Measurements from ENCODE around the gene NF2.

The NF2 gene

DNA sequence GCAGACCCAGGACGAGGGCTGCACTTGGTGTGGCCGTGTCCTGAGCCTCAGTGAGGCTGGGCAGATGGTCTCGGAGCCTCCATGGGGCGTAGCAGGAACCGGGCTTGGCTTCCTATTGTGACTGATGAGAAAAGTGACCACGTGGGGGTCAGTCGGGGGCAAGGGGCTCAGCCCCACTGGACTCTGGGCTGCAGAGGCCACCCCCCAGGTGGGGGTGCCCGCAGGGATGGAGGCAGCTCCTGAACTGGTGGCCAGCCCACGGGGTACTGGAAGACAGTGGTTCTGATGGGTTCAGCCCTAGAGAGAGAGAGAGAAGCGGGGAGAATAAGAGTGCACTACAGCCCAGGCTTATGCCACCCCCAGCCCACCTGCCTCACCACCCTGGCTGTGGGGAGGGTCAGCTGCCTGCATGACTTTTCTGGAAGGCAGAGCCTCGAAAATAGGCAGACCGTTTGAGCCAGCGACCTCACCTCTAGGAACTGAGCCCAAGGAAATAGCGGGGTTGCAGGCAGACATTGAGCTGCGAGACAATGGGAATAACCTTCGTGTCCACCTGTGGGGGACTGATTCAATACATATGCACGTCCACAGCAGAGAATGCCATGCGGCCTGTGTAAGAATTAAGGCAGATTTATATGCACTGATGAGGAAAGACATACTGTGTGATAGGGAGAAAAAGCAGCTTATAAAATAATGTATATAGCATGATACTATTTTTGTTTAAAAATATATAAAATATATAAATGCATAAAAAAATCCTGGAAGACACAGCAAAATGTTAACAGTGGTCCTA lies 127.8 kb downstream of the NF2 start:
- no peak for ATAC-seq
- TF ChIP-seq, protein P1, sequence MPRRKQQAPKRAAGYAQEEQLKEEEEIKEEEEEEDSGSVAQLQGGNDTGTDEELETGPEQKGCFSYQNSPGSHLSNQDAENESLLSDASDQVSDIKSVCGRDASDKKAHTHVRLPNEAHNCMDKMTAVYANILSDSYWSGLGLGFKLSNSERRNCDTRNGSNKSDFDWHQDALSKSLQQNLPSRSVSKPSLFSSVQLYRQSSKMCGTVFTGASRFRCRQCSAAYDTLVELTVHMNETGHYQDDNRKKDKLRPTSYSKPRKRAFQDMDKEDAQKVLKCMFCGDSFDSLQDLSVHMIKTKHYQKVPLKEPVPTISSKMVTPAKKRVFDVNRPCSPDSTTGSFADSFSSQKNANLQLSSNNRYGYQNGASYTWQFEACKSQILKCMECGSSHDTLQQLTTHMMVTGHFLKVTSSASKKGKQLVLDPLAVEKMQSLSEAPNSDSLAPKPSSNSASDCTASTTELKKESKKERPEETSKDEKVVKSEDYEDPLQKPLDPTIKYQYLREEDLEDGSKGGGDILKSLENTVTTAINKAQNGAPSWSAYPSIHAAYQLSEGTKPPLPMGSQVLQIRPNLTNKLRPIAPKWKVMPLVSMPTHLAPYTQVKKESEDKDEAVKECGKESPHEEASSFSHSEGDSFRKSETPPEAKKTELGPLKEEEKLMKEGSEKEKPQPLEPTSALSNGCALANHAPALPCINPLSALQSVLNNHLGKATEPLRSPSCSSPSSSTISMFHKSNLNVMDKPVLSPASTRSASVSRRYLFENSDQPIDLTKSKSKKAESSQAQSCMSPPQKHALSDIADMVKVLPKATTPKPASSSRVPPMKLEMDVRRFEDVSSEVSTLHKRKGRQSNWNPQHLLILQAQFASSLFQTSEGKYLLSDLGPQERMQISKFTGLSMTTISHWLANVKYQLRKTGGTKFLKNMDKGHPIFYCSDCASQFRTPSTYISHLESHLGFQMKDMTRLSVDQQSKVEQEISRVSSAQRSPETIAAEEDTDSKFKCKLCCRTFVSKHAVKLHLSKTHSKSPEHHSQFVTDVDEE (CRISPR knock-in tag; IDR thresholded peaks at IDR 0.05) = no peak
- TF ChIP-seq BACH2 (CRISPR knock-in tag; IDR thresholded peaks at IDR 0.05; ENCODE audit: borderline replicate concordance) (no peak), TOX (CRISPR knock-in tag; IDR thresholded peaks at IDR 0.05; ENCODE audit: borderline replicate concordance) (no peak), TCF4 (CRISPR knock-in tag; IDR thresholded peaks at IDR 0.05; ENCODE audit: borderline replicate concordance) (no peak), CSDC2 (CRISPR knock-in tag; IDR thresholded peaks at IDR 0.05) (no peak), ZC3H10 (CRISPR knock-in tag; IDR thresholded peaks at IDR 0.05) (no peak)
- TF ChIP-seq, protein P2, sequence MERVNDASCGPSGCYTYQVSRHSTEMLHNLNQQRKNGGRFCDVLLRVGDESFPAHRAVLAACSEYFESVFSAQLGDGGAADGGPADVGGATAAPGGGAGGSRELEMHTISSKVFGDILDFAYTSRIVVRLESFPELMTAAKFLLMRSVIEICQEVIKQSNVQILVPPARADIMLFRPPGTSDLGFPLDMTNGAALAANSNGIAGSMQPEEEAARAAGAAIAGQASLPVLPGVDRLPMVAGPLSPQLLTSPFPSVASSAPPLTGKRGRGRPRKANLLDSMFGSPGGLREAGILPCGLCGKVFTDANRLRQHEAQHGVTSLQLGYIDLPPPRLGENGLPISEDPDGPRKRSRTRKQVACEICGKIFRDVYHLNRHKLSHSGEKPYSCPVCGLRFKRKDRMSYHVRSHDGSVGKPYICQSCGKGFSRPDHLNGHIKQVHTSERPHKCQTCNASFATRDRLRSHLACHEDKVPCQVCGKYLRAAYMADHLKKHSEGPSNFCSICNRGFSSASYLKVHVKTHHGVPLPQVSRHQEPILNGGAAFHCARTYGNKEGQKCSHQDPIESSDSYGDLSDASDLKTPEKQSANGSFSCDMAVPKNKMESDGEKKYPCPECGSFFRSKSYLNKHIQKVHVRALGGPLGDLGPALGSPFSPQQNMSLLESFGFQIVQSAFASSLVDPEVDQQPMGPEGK (CRISPR knock-in tag; IDR thresholded peaks at IDR 0.05; ENCODE audit: borderline replicate concordance) = no peak

DNA sequence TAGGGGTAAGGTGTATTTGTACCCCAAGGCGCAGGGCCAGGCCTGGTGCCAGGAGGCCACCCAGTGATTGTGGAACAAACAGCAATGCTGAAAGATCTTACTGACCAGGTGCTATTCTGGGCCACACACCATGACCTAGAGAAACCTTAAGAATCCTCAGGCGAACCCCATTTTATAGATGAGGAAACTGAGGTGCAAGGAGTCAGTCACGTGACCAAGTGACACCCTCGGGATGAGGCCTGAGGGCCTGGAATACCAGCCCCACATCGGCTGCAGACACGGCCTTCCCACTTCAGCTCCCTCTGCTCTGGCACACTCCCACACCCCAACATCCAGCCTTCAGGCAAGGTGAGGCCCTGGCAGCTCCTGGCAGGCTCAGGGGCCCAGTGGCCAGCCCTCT lies 129.4 kb downstream of the NF2 start:
- TF ChIP-seq CSDC2 (CRISPR knock-in tag; IDR thresholded peaks at IDR 0.05) (no peak), ZNF8 (CRISPR knock-in tag; IDR thresholded peaks at IDR 0.05) (no peak), POU6F1 (CRISPR knock-in tag; IDR thresholded peaks at IDR 0.05; ENCODE audit: borderline replicate concordance, low read depth) (no peak), CREB5 (CRISPR knock-in tag; IDR thresholded peaks at IDR 0.05; ENCODE audit: low read depth) (no peak), ZNF565 (CRISPR knock-in tag; conservative IDR thresholded peaks at IDR 0.05; ENCODE audit: low read depth) (no peak), ARNTL (CRISPR knock-in tag; IDR thresholded peaks at IDR 0.05; ENCODE audit: borderline replicate concordance, low read depth) (no peak)
- TF ChIP-seq, protein P3, sequence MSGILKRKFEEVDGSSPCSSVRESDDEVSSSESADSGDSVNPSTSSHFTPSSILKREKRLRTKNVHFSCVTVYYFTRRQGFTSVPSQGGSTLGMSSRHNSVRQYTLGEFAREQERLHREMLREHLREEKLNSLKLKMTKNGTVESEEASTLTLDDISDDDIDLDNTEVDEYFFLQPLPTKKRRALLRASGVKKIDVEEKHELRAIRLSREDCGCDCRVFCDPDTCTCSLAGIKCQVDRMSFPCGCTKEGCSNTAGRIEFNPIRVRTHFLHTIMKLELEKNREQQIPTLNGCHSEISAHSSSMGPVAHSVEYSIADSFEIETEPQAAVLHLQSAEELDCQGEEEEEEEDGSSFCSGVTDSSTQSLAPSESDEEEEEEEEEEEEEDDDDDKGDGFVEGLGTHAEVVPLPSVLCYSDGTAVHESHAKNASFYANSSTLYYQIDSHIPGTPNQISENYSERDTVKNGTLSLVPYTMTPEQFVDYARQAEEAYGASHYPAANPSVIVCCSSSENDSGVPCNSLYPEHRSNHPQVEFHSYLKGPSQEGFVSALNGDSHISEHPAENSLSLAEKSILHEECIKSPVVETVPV (CRISPR knock-in tag; IDR thresholded peaks at IDR 0.05) = no peak
- ATAC-seq = no peak

- no peak; the same call in 2 of the 3 replicates for ATAC-seq
- no peak for TF ChIP-seq OSR1 (CRISPR knock-in tag; IDR thresholded peaks at IDR 0.05)
- TF ChIP-seq ZNF565 (CRISPR knock-in tag; conservative IDR thresholded peaks at IDR 0.05; ENCODE audit: low read depth) = no peak
- no peak for TF ChIP-seq ZNF8 (CRISPR knock-in tag; IDR thresholded peaks at IDR 0.05)
- TF ChIP-seq, protein P2 (CRISPR knock-in tag; IDR thresholded peaks at IDR 0.05; ENCODE audit: borderline replicate concordance) = no peak
- TF ChIP-seq, protein P3 (CRISPR knock-in tag; IDR thresholded peaks at IDR 0.05) = no peak
- no peak for TF ChIP-seq SNAI2 (CRISPR knock-in tag; IDR thresholded peaks at IDR 0.05)
- TF ChIP-seq CSDC2 (CRISPR knock-in tag; IDR thresholded peaks at IDR 0.05) = no peak
- no peak for TF ChIP-seq PPARA (CRISPR knock-in tag; IDR thresholded peaks at IDR 0.05; ENCODE audit: borderline replicate concordance)
- no peak for TF ChIP-seq RARB (CRISPR knock-in tag; IDR thresholded peaks at IDR 0.05)
- TF ChIP-seq CREB5 (CRISPR knock-in tag; IDR thresholded peaks at IDR 0.05; ENCODE audit: low read depth) = no peak
- no peak for TF ChIP-seq ARNTL (CRISPR knock-in tag; IDR thresholded peaks at IDR 0.05; ENCODE audit: borderline replicate concordance, low read depth)
- no peak for TF ChIP-seq TOX (CRISPR knock-in tag; IDR thresholded peaks at IDR 0.05; ENCODE audit: borderline replicate concordance)
- TF ChIP-seq BACH2 (CRISPR knock-in tag; IDR thresholded peaks at IDR 0.05; ENCODE audit: borderline replicate concordance) = no peak
- TF ChIP-seq GLIS3 (CRISPR knock-in tag; IDR thresholded peaks at IDR 0.05) = no peak
- no peak for TF ChIP-seq ESRRG (CRISPR knock-in tag; IDR thresholded peaks at IDR 0.05)
These were observed 130.1 kb downstream of the NF2 start for GRCh38 chr22:29733362-29734201.

Measured in SK-N-SH treated with all-trans-retinoic acid at 6 μM for 48 hours (cell line).